SW480 (cell line): Measurements from ENCODE around the gene SRRM3.
"Not testable (repeated sequence)": the region's sequence is repeated elsewhere in the genome, so short reads cannot be mapped to it uniquely, and the experiment has no call there.

Experiments
- DNase-seq: peaks from one replicate; pipeline ENCODE4 v3.0.0-alpha.2; 2016; ENCODE audit warnings: low spot score

SRRM3 gene

DNA sequence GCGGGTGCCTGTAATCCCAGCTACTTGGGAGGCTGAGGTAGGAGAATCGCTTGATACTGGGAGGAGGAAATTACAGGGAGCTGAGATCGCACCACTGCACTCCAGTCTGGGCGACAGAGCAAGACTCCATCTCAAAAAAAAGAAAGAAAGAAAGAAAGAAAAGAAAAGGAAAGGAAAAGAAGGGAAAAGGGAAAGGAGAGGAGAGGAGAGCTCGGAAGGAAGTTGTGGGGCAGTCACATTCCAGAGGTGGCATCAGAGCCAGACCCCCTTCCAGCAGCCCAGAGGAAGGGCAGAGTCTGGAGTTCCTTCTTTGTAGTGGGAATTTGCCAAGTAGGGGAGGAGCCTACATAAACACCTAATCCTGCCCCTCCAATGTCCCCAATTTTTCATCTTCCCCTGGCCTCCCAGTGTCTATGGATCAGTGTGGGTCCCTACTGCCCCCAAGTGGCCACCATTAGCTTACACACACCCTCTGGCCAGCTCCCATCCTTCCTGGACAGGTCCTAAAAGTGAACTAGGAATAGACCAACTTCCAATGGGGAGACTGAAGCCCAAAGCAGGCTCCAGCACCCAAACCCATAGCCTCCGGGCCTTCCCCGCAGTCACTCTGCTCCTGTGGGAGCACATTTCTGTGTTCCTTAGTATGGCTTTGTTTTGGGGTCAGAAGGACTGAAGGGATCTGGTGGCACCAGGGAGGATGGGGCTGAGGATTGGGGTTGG lies 61.1 kb downstream of the SRRM3 start:
- peak; percentile 89 for DNase-seq

DNA sequence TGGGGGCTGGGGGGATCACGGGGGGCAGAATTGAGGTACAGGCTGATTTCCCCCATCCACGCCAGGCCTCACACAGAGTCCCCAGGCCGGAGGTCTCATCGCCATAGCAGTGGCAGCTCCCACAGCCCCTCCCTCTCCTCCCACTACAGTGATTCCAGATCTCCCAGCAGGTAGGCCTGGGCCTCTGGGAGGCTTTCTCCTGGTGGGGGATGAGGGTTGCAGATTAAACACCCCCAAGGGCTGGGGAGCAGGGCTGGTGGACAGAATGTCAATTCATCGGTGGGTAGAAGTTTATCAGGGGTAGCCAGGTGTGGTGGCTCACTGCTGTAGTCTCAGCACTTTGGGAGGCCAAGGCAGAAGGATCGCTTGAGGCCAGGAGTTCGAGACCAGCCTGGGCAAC lies 63.6 kb downstream of the SRRM3 start:
- no peak for DNase-seq

DNA sequence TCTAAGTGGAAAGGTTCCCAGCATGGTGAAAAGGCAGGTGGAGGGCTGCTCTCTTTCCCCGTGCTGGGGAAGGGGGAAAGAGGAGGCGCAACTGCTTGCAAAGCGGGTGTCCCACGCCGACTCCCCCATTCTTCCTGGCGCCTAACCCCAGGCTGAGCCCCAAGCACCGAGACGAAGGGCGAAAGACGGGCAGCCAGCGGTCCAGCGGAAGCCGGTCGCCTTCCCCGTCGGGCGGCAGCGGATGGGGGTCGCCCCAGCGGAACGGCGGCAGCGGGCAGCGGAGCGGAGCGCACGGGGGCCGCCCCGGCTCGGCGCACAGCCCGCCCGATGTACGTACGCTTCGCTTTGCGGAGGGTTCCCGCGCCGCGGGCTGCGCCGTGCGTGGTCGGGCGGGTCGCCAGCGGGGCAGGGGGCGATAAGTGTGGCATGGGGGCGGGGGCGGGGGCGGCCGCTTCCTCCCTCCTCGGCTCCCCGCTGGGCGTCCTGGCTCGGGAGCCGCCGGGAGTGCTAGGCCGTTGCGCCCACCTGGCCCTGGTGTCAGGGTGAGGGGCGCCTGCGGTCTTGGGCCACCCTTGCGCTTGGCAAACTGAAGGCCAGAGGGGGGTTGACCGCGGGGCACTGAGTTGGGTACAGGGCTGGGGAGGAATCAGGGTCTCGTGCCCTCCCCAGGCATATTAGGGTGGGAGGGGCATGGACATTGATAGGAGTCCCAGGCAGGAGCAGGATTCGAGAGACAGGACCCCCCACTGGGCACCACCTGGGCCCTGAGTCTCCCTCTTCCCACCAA lies 65.6 kb downstream of the SRRM3 start:
- DNase-seq = no peak

DNA sequence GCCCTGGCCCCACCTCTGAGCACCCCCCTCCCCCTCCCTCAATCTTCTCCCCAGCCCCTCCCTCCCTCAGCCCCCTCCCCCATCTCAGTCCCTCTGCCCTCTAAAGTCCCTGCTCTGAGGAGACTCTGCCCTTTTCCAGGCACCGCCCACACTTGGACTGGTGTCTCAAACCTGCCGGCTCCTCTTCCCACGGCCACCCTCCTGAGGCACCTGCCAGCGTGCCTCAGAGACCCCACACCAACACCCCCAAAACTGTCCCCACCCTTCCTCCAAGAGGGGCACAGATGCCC lies 66.1 kb downstream of the SRRM3 start:
- DNase-seq = no peak

DNA sequence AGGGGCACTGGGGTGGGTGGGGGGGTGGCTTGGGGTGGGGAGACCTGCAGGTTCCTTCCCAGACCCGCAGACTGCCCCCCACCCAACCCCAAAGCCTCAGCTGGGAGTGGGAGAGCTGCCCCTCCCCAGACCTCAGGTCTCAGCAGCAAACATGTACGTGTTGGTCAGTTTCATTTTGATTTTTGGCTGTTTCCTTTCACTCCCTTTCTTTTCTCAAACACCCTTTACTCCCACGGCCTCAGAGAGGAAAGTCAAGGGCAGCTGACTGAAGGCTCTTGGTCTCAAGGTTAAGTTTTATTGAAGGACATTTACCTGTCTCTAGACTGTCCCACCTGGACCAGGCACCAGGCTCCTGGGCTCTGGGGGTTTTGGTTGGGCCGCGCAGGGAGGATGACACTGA lies 66.7 kb downstream of the SRRM3 start:
- DNase-seq = no peak

DNA sequence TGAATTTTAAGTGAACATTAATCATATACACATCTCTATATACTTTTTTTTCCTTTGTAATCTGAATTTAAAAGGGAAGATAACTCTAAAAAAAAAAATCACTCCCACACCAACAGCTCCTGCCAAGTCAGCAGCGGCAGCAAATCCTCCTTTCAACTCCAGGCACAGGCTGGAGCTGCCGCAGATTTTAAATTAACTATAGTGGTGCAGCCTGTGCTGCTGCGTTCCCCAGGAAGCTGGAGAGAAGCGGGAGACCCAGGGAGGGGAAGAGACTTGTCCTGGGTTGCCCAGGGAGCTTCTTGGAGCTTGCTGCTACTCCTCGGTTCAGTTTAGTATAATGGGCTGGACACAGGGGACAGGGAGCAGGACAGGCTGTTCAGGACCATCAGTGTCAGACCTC lies 68.2 kb downstream of the SRRM3 start:
- no peak for DNase-seq

DNA sequence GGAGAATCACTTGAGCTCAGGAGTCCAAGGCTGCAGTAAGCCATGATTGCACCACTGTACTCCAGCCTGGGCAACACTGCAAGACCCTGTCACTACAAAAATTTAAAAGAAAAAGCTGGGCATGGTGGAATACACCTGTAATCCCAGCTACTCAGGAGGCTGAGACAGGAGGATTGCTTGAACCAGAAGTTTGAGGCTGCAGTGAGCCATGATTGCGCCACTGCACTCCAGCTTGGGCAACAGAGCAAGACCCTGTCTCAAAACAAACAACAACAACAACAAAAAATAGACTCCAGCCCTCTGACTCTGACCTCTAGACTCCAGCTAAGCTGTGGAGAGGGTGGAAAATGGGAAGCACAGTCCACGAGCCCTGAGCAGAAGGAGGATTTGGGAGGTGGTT lies 69.7 kb downstream of the SRRM3 start:
- not testable (repeated sequence) for DNase-seq

DNA sequence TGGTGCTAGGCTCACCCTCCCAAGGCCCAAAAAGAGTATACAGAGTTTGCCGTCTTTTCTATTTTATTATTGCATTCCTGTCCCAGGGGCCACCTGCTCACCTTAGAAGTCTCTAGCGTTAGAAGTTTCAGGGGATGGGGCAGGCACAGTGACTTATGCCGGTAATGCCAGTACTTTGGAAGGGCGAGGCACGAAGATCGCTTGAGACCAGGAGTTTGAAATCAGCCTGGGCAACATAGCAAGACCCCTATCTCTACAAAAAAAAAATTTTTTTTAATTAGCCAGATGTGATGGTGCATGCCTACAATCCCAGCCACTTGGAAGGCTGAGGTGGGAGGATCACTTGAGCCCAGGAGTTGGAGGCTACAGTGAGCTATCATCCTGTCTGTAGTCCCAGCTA lies 70.4 kb downstream of the SRRM3 start:
- no peak for DNase-seq

DNA sequence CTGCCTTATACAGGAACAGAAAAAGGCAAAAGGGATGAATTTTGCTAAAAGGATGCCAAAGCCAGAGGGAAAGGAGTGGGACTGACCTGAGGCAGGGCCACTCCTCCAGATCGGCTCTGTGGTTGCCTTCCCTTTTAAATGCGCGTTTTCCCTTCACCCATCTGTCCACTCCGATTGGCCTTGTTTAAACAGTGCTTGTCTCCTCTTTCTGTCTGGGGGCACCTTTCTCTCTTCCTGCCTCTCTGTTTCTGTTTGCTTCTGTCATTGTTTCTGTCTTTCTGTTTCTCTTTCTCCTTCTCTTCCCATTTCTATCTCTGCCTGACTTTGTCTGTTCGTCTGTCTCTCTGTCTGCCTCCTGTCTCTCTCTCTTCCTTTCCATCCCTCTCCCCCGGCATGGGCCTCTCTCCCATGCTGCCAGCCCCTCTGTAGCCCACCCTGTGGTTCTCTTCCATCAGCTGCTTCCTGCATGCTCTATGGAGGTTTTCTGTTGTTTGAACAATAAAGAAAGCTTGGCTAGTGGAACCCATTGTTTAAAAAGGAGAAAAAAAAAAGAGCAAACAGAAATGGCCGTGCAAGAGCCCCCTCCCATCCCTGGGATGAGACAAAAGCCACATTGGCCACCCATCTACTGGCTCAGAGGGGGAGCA lies 71.3 kb downstream of the SRRM3 start:
- DNase-seq = no peak

DNA sequence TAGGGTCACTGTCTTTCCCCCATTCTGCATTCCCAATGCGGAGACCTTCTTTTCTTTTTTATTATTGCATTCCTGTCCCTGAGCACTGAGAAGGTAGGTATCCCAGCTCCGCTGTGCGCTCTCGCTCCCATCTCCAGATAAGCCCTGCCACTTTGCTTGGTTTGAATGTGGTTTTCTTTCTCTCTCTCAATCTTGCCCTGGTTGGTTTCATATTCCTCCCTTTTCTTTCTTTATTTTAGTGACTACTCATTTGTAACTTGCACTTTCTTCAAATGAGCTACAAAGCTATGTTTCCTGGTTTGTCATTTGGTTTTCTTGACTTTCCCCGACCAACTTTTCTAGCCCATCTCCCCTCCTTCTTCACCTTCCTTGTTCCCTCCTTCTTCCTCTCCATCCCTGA lies 71.8 kb downstream of the SRRM3 start:
- DNase-seq = no peak

DNA sequence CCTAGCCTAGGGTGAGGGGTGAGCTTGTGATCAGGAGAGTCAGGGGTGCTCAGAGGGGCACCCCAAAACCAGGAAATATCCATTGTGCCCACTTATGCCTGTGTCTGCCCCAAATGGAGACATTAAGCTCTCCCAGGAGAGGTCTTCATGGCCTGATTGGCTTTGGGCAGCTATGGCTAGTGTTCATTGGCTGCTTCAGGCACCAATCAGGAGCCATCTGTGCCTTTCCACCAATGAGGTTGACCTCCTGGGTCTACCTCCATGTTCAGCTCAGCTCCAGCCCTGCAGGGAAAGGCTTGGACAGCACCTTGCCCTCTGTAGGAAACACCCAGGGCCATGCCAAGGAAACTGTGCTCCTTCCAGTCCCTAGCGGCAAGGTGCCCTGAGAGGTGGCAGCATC lies 76.8 kb downstream of the SRRM3 start:
- DNase-seq = peak; percentile 62

DNA sequence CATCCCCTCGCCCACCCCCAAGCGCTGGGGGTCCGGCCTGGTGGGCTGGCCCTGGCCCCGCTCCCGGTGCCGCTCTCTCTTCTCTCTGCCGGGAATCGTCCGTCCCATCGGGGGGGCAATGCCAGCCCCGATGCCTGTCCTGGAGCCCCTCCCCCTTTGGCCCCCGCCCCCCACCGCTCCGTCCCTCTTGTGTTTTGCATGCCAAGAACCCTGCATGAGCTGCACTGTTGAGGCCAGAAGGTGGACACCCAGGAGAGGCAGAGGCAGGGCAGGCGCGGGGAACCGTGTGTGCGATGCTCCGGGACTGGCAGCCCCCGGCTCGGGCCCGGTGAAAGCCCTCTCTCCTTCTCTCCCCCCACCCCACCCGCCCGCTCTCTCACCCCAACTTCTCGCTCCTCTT lies 78.7 kb downstream of the SRRM3 start:
- DNase-seq = no peak

DNA sequence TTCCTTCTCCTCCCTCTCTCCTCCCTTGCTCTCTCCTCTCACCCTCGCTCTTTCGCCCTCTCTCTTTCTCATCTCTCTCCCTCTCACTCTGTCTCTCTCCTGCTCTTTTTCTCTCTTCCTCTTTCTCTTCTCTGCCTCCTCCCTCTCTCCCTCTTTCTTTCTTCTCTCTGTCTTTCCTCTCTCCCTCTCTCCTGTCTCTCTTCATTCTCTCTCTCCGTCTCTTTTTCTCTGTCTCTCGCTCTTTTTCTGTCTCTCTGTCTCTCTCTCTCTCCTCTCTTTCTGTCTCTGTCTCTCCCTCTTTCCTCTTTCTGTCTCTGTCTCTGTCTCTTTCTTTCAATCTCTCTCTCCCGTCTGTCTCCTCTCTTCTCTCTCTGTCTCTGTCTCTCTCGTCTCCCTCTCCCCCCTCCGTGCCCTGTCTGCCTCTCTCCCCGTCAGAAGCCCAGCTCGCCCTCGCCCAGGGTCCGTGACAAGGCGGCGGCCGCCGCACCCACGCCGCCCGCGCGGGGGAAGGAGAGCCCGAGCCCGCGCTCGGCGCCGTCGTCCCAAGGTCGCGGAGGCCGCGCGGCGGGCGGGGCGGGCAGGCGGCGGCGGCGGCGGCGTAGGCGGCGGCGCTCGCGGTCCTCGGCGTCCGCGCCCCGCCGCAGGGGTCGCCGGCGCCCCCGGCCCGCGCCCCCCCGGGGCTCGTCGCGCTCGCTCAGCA lies 79.5 kb downstream of the SRRM3 start:
- DNase-seq = no peak

DNA sequence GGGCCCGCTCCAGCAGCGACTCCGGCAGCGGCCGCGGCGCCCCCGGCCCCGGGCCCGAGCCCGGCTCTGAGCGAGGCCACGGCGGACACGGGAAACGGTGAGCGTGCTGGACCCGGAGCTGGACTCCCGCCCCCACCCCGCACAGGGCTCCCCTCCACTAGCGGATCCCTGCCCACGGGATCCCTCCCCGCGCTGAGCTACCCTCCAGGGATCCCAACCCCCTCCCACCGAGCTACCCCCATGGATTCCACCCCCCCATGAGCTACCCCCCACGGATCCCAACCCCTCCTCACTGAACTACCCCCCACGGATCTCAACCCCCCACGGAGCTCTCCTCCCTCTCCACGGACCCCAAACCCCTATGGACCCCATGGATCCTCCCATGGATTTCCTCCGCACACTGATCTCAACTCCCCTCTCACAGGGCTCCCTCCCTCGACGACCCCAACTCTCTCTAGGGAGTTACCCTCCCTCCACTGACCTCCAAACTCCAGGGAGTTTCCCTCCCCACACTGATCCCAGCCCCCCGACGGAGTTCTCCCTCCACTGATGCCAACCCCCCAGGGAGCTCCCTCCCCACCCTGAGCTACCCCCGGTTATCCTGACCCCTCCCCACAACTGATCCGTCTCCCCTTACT lies 80.1 kb downstream of the SRRM3 start:
- no peak for DNase-seq

DNA sequence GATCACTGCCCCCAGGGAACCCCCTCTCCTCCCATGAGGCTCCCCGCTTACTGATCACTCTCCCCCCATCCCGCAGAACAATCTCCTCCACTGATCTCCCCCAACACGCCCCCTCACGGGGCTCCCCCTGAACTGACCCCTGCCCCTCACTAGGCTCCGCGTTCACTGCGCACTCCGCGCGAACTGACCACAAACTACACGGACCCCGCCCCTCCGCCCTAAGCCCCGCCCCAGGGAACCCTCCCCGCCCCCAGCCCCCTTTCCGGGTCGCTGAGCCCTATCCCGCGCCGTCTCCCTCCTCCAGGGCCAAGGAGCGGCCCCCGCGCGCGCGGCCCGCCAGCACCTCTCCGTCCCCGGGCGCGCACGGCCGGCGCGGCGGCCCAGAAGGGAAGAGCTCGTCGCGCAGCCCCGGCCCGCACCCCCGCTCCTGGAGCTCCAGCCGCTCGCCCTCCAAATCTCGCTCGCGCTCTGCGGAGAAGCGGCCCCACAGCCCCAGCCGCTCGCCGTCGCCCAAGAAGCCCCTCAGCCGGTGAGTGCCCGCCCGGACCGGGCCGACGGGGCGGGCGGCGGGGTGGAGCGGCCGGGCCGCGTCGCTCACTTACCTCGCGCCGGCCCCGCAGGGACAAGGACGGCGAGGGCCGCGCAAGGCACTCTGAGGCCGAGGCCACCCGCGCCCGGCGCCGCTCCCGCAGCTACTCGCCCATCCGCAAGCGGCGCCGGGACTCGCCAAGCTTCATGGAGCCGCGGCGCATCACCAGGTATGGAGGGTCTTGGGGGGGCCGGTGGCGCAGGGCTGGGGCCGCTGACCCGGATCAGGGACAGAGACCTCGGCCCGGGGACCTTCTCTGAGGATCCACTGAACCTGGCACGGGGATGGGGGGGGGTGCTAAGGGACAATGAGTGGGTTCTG lies 80.9 kb downstream of the SRRM3 start:
- DNase-seq = no peak

DNA sequence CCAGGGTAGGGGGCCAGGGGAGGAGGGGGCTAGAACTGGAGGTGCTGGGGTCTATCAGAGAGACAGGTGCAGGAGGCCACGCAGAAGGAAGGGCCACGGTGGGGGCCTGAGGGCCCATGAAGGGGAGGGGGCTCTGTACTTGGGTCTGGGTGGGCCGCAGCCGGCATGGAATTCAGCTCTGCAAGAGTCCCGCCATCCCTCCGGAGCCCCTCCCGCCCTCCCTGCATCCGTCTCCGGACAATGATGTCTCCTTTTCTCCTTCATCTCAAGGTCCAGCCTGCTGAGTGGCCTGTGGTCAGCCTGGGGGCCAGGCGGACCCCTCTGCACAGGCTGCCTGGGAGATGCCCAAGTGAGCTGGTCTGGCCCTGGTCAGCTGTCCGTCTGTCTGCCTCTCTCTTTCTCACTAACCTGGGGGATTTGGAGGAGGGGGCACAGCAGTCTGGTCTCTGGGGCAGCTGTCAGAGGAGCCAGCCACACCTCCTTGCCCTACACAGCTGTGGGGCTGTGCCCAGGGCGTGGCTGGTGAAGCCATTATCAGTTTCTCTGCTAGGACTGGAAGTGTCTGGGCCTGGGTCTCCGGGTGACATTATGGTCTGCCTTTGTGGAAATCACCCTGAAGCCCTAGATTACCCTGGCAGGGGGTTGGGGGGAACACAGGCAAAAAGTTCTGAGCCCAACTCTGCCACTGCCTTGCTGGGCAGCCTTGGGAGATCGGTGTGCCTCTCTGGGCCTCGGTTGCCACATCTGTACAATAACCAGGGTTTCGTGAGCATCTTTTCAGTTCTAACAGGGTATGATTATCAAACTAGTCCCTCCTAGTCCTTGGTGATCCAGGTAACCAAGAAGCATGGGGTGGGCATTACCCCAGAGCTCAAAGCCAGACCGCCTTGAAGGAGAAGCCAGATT lies 81.8 kb downstream of the SRRM3 start:
- DNase-seq = no peak

DNA sequence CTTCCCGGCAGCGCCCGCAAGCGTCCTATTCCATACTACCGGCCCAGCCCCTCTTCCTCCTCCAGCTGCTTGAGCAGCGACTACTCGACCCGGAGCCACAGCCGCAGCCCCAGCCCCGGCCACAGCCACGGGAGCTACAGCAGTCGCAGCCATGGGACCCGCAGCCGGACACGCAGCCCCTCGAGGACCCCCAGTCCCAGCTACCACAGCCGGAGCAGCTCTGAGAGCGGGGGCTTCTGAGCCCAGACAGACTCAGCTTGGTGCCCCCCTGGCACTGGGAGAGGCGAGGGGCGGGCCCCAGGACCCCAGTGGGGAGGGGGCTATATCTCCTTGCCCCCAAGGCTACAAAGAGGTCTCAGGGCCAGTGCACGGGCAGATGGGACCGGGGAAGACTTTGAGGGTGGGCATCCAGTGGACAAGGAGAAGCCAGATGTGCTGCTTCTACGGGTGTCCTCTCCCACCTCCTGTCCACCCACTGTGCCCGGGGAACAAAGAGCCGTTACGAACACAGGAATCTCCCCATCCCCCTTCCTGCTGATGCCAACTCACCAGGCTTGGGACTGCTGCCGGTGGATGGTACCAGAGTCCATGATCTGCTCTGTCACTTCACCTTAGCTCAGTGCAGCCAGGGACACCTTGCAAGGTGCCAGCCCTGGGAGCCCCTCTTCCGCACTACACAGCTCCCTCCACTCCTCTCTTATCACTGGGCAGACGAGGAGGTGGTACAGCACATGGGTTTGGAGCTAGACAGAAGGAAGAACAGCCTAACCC lies 84.1 kb downstream of the SRRM3 start:
- no peak for DNase-seq

DNA sequence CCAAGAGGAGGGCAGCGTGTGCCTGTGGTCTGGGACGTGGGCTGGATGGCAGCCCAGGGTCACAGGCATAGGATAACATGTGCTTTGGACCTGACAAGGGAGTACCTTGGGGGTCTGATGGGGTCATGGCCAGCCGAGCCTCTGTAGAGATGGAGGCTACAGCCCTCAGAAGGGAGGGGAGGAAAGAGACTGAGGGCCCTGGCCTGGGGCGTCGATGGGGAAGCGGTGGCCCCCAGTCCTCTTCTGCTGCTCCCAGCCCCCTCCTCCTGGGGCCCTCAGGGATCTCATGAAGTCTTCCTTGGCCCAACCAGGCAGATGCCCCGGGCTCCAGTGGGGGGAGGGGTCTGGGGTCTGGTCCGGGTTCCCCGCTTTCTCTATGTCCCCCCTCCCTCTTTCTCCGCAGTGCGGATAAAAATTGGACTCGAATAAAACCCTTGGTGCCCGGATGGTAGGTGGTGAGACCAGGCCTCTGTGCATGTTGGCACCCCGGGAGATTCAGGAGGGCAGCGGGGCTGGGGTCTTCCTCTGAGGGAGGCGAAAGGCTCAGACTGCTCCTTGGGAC lies 85.2 kb downstream of the SRRM3 start:
- no peak for DNase-seq

DNA sequence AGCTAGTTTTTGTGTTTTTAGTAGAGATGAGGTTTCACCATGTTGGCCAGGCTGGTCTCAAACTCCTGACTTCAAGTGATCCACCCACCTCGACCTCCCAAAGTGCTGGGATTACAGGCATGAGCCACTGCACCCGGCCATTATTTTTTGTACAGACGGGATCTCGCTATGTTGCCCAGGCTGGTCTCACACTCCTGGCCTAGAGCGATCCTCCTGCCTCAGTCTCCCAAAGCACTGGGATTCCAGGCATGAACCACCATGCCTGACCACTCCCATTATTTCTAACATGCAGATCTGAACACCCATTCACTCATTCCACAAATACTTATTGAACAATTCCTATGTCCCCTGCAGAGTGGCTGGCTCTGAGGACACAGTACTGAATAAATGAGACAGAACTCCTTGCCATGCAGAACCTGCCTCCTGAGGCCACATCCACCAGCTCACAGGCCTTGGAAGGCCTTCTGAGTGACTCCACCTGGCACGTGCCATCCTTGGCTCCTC lies 89.2 kb downstream of the SRRM3 start:
- not testable (repeated sequence) for DNase-seq
